Stimulated activated CD4-positive, alpha-beta T cell treated with anti-CD3 and anti-CD28 coated beads, Interleukin-1b, Interleukin-23, amount 100 ng/mL, for 24 hours (primary cell): ENCODE measurements around the gene PCYT1B.
"Not testable (repeated sequence)": the region's sequence is repeated elsewhere in the genome, so short reads cannot be mapped to it uniquely, and the experiment has no call there.

Experiments used
- DNase-seq, 4 experiments: peaks; one replicate each; pipeline ENCODE4 v3.0.0-alpha.2; 2020; ENCODE audit warnings: low read depth in 4 of 4, low spot score in 1 of 4

PCYT1B gene

DNA sequence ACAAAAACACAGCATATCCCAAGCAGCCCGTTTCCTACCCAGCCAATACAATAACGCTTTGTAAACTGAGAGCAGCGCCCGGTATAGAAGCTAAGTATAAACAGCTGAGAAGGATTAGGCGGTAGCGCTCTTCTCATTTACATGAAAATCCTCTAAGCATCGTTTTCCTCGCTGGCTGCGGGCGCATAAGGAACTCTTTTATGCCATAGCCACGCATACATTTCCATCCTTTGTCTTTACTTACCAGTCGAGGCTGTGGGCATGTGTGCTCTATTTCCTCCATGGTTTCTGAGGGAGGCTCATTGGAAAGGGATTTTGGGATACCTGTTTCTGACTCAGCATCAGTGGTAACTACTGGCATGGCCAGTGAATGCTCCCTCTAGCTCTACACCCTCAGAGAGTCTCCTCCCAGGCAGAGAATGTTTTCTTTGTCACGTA, 383 bp downstream of the PCYT1B start:
- no peak for DNase-seq

DNA sequence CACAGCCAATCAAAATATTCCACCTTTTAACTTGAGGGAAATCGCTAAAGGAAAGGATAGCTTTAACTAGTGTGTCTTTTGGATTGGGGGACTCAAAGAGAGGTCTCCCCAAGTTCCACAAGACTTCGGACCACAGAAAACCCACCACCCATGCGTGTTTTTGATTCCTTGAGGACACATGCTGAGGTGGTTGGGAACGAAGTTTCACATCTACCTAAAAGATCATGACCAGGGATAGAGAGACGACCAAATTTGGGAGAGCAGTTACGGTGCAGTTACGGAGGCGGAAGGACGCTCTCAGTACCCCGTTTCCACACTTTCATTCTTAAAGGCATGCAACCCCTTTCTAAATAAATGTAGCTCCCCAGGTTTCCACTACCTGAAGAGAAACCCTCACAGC, 1.1 kb downstream of the PCYT1B start:
- no peak for DNase-seq

DNA sequence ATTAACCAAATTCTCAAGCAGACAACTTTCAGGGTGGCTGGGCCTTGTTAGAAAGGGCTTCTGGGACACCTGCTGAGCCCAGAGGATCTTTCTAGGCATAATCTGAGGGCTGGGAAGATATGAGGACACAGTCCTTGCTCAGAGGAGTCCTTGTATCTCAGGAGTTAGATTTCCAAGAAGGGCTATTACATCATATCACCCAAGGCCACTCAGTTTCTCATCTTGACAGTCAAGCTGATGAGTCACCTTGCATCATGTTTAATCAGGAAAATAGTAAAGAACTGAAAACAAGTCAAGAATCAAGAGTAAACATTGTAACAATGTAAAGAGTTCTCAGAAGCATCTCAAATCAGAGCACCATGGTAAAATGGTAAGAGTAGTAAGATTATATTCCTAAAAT, 4.0 kb downstream of the PCYT1B start:
- no peak for DNase-seq

DNA sequence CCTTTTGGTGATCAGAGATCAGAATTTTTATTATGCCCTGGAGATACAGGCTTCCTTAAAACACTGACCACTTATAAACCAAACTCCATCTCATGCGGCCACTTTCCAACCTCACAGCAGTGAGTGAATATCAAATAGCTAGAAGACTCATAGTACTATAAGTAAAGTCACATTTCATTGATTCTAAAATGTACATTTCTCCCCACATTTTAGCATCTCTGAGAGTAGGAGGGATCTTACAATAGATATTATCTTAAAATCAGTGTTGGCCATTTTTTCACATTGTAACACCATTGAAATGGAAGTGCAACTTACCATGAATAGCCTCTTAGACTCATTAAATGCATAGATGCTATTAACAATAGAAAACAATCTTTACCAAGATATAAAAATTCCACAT, 17.4 kb downstream of the PCYT1B start:
- DNase-seq, result no peak

DNA sequence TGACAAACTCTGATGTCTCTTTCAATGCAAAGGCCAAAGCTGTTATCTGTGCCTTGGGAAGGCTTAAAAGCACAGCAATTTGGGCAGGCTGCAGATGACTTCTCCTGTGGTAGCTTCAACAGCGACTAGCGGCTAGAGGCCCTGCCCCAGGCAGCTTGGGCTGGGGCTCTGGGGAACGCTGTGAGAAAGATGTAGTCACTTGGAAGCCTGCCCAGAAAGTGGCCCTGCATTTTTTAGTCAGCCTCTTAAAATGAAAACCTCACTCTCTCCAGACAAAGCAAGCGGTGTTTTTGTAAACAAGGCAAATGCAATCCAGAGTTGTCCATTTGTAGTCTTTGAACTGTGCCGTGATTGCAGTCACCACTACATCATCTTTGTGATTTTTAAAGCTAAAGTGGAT, 27.5 kb downstream of the PCYT1B start:
- no peak for DNase-seq

DNA sequence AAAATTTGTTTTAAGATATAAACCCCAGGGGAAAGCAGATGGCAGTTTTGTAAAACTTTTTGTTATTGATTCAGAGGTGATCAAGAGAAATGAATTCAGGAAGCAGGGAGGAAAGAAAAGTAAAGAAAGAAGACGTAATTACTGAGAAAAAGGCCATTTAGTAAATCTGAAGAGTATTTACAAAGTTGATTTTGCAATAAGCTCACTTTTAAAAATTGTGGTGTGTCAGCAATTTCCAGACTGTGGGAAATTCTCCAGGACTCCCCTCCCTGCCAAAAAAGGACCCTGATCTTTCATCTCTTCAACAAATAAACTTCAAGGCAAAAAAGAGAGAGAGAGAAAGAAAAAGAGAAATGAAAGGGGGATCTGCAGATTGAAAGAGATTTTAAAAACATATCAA, 36.6 kb downstream of the PCYT1B start:
- no peak for DNase-seq

DNA sequence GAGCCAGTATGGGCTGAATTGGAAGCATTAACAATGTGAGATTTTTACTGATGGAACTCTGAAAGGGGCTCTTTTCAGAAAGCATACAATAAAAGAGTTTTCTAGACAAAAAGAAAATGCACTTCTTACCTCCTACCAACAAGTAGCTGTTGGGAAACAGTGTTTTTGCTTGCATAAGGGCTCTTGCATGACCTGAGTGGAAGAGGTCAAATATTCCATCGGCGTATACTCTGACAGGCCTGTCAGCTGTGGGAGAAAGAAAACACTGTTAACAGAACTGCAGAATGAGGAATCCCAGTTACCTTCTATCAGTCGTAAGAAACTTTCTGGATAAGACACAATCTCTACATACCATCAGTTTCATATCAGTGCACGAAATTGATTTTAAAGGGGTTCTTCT, 39.5 kb downstream of the PCYT1B start:
- DNase-seq, result no peak

DNA sequence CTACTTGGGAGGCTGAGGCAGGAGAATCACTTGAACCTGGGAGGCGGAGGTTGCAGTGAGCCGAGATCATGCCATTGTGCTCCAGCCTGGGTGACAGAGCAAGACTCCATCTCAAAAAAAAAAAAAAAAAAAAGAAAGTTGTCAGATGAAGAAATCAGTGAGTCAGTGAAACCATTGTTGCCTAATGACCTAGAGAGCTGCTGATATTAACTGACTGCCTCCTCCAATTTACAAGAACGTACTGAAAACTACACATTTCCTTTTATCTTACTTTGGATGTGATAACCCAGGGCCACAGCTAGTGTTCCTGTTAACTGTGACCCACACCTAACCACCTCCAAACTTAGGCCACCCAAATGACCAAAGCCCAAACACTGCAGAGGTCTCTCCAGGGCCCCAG, 41.2 kb downstream of the PCYT1B start:
- not testable (repeated sequence) for DNase-seq

DNA sequence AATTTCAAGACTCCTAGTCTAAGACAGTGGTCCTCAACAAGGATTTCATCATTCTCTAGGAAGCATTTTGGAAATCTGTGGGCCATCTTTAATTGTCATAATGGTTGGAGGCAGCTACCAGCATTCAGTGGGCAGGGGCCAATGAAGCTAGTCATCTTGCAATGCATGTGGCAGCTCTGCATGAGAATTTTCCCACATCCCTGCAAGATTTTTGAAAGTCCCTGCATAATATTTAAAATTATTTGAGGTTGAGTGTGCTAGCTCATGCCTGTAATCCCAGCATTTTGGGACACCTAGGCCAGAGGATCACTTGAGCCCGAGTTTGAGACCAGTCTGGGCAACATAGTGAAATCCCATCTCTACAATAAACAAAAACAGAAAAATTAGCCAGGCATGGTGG, 44.0 kb downstream of the PCYT1B start:
- DNase-seq, result no peak

DNA sequence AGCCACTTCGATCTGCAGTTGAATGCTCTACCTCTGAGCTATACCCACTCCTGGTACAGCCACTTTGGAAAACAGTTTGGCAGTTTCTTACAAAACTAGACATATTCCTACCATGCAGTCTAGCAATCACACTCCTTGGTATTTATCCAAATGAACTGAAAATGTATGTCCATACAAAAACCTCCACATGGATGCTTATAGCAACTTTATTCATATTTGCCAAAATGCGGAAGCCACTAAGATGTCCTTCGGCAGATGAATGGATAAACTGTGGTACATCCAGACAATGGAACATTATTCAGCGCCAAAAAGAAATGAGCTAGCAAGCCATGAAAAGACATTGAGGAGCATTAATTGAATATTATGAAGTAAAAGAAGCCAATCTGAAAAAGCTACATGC, 45.3 kb downstream of the PCYT1B start:
- no peak for DNase-seq

DNA sequence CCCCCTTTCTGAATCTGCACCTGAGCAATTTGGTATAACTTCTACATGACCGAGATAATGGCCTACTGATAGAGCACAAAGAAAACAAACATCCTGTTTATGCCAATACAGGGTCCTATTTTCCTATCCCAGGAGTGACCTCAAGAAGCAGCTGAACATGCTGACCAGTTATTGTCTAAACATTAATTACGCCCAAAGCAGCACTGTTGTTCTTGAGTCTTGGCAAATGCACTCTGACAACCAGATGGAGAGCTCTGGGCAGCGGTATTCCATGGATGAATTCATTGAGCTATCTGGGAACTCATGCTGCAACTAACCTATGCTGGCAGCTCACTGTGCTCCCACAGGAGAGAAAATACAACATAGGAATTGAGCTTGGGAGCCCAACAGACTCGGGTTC, 52.6 kb downstream of the PCYT1B start:
- no peak for DNase-seq

DNA sequence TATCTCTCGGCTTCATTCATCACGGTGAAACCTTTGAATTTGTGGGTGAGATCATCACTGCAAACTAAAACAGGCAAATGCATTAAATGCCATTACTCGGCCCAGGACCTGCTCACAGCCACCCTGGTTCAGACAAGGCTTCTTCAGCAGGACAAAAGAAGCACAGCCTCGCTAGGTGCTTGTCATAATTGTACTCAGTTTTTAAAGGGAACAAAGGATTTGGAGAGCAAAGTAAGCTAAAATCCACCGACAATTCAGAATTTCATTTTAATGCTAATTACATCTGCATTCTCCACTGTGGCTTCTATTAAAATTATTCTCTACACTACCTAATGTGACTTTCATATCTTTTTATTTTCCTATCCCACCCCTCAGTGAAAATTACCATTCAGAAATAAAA, 57.0 kb downstream of the PCYT1B start:
- no peak for DNase-seq

DNA sequence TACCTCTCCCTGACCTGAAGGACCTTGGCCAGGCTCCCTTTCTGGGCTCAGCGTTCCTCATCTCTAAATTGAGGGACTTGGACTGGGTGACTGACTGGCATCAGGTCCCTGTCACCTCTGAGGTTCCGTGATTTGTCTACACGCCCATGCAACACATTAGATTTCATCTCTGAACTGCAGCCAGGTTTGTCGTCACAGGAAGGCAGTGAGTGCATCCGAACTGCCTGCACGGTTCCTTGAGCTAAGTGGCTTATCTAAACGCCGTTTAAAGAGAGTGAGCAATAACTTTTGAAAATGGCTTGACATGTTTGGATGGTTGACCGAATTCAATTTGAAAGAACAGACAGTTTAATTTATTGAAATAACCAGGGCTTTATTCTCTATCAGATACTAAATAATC, 70.1 kb downstream of the PCYT1B start:
- DNase-seq, result no peak

DNA sequence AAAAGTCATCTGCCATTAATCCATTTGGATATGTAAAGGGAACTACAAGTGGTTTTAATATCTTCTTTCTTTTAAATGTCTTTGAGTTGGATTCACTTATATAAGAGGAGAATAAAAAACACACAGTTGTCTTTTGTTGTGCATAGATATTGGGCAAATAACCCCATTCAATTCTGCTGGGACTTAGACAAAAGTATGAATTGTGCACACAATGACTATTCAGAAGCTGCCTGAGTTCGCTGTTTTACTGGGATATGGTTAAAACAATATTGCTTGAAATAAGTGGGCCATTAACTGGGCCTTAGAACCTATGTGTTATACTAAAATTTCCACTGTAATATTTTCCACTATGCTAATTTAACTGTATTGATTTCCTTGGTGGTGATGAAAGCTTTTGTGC, 71.7 kb downstream of the PCYT1B start:
- no peak for DNase-seq

DNA sequence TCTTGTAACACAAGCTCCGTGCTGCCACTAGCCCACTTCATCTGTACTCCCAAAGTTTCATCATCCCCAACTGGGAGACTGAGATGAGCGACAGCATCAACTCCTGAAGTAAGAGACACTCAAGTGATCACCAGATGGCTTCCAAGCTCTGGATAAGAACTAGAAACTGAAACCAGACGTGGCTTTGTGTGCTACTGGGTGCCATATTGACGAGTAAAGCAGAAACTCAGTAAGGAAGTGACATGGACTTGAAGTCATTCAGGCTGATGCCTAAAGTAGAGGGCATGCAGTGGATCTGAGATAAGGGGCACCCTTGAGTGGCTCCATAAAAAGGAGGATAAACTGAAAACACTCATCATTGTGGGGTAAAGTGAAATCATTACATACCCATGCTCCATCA, 72.4 kb downstream of the PCYT1B start:
- DNase-seq, result no peak

DNA sequence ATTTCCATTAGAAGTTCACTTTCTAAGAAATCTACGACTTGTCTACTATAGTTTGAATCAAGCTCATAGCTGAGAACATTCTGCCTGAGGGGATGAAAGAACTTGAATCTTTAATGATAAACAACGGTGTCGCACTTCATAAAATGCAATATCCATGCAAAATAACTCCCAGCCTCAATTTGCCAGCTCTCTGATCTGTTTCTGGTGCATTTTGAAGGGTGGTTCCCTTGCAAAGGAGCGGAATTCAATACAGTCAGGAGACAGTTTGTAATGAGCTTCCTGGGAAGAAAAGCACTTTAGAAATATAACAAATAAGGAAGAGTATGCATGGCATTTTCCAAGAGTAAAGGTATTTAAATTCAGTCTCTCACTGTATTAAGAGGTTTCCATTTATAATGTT, 80.0 kb downstream of the PCYT1B start:
- DNase-seq, result no peak

DNA sequence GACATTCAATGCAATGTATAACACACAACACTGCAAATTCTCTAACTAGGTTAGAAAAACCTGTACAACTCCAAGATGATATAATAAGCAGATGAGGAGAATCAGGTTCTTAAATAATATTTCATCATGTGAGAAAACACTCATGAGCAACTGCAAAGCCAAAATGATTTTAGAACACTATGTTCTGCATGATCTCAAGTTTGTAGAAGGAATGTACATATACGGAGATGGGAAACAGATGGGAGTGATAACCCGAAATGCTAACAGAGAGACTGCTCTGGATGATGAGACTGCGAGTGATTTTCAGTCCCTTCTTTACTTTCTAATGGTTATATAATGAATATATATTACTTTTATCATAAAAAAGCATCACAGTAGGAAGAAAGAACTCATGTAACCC, 80.9 kb downstream of the PCYT1B start:
- DNase-seq, result no peak

DNA sequence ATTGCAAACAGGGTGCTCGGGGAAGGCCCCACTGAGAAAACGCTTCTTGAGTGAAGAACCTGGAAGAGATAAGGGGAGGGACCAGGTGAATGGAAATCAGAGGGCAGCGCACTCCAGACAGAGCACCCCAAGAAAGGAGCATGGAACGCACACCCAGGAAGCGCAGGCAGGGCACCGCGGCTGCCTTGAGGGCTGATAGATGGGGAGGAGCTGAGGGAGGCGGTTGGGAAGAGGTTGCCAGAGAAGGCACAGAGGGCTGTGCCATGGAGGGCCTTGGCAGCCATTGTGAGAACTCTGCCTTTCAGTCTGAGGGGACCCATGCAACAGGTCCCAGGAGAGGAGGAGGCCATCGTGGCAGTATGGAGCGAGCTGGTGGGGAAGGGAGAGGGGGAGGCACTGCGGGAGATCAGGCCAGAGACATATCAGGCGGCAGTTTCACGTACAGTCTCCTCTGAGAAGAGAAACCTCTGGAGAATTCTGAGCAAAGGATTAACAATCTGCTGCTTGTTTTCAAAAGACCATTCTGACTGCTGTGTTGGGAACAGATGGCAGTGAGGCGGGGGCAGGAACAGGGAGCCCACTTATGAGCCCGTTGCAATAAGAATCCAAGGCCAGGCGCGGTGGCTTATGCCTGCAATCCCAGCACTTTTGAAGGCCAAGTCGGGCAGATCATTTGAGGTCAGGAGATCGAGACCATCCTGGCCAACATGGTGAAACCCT, 83.7 kb downstream of the PCYT1B start:
- DNase-seq, result no peak

DNA sequence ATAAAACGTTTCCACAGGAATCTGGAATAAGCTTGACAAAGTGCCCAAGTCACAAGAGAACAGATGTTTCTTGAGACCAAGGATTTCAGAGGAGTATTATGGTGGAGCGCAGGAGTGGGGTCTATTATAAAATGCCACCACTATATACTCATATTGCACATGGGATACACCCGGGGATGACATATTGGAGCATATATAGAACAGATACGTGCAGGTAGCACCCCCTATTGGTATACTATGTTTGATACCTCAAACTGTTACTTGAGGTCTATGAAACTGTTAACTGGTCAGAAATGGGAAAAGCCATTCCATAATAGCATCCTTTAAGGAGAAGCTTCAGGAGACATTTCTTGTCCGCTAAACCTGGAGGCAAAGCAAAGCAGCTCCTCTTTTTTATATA, 86.0 kb downstream of the PCYT1B start:
- no peak for DNase-seq

DNA sequence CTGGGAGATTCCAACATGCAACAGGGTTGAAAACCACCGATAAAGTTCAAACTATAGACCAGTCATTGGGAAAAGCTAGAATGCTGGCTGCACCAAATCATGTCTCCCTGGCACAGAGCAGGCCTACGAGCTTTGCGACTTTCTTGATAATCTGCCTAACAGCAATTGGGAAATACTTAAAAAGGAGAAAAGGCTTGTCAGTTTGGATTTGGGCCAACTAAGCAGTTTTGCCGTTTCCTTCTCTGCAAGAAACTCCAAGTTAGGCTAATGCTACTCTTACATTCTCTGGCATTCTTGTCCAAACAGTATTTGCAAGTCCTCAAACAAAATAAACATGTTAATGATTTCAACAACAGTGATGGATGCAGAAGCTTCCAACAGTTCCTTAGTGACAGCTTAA, 94.1 kb downstream of the PCYT1B start:
- DNase-seq, result no peak

DNA sequence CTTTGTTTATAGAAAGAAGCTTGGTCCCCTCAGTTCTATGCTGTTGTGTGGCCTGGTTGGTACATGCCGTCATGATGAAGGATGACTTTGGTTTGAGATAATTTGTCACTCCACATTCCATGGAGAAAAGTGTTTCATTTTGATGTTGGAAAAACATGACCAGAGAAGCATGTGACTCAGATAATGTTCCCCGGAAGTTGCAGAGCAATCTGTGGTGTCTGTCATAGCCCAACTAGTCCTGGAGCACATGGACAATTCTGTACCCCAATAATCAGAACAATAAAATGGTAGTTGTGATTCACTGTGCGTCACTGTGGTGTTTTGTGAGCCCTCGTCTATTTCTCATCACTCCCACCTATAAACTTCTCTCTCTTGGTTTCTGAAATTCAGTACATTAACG, 97.0 kb downstream of the PCYT1B start:
- no peak for DNase-seq

DNA sequence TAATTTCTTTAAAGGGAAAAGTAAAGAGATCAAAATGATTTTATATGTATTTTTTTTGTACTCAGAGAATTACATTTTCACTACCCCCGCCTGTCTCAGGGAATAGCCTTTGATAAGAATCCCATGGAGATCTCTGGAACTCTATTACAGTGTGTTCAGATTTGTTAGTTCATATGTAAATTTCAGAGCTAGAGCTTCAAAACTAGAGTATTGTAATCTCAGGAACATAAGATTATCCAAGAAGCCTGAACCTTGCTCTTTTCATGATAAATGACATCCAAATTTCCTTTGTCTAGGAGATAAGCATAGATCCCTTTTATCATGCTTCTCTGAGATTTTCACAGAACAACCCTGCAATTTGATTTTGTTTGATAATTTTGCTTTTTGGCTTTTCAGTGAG, 99.2 kb downstream of the PCYT1B start:
- DNase-seq, result no peak

DNA sequence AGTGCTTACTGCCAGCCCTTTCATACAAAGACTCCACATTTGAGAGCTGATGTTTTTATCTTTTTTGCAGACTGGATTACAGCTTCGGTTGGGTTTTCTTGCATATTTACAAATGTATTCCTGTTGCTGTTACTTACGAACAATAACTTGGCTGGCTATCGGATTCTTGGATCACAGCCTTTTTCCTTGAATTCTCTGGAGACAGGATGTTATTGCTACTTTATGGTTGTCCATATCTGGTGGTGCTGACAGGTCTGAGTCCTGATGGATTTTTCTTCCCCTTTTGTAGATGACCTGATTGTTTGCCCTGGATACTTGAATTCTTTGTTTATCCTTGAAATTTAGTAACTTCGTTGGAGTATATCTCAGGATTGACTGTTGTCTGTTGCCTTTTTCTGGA, 104.4 kb downstream of the PCYT1B start:
- no peak for DNase-seq

DNA sequence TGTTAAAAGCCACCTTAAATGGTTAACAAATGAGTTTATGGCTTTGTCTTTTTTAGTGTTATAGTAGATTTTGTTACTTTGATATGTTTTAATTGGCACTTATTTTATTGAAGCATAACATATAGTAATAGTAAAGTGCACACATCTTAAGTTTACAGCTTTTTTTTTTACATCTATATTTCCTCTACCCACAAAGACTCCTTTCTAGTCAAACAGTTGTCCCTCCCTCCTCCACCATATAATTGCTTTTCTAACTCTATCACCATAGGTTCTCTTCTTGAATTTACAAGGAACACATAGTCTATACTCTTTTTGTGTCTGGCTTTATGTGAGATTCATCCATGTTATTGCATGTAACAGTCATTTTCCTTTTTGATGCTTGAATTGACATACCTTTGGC, 110.6 kb downstream of the PCYT1B start:
- DNase-seq, result no peak
